ENCODE results near the gene SNAP91.

Gene SNAP91

GRCh38 chr6:83536647-83537589 is 172.0 kb downstream of the SNAP91 start:
- no peak for DNase-seq

- no peak for DNase-seq
Observed at GRCh38 chr6:83536034-83536646, 172.8 kb downstream of the SNAP91 start.

DNA sequence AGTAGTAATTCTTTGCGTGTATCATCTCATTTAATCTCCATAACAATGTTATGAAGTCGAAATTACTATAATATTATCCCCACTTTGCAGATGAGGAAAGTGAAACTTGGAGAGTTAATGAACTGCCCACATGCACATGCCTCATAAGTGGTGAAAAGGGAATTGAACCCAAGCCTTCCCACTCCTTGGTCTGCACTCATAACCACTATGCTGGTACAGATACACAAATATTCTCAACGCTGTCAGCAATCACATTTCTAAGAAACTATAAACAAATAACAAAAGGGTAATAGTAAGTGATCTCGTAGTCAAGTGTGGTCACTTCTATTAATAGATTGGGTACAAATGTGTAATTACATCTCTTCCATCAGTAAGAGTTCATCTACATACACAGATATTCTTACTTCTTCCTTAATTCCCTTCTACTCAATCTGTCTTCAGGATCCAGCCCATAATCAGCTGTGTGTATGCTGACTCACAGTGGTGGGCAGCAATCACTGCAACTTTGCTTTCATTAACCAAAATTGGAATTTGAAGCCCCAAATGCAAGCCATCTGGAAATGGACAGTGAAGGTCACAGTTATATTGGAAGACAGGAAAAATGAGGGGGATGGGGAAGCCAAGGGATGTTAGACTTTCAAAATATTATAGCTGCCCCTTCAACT is 190.0 kb downstream of the SNAP91 start:
- no peak for DNase-seq

- no peak for DNase-seq
Observed at GRCh38 chr6:83517500-83517899, 191.4 kb downstream of the SNAP91 start.

GRCh38 chr6:83514866-83515466 is 193.9 kb downstream of the SNAP91 start:
- no peak for DNase-seq

GRCh38 chr6:83514466-83514865 is 194.4 kb downstream of the SNAP91 start:
- DNase-seq: no peak

GRCh38 chr6:83511901-83512681 is 196.8 kb downstream of the SNAP91 start, which contains the start of gene PRSS35:
Gene PRSS35 (plus strand): TSS chr6:83512534. CDS start chr6:83523442, 10,908 bp downstream.
- DNase-seq: no peak

- no peak for DNase-seq
Observed at GRCh38 chr6:83511266-83511665, 197.6 kb downstream of the SNAP91 start.

- DNase-seq: no peak
Observed at GRCh38 chr6:83510791-83511190, 198.1 kb downstream of the SNAP91 start.

- DNase-seq: no peak
Observed at GRCh38 chr6:83509441-83509840, 199.5 kb downstream of the SNAP91 start.

- DNase-seq: no peak
Observed at GRCh38 chr6:83505356-83505755, 203.5 kb downstream of the SNAP91 start.
